COR-L47 (cell line): ENCODE measurements around the gene MNDA.
"Not testable (repeated sequence)": the region's sequence is repeated elsewhere in the genome, so short reads cannot be mapped to it uniquely, and the experiment has no call there.

Source experiments
- DNase-seq: peaks from one replicate; lab custom pipeline; 2025; lab: John Stamatoyannopoulos, UW

The MNDA gene

DNA sequence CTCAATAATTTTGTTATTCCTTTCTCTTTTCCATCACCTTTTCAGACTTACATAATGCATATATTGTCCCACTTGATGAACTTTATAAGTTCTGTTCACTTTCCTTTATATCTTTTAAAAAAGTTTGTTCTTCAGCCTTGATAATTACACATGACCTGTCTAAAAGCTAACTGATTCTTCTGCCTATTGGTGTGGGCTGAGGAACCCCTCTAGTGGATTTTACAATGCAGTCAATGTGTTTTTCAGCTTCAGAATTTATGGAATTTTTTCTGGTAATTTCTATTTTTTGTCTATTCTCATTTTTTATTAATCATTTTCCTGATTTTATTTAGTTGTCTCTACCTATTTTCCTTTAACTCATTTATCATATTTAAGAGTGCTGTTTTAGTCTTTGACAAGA is 7.5 kb downstream of the MNDA start:
- no peak for DNase-seq

DNA sequence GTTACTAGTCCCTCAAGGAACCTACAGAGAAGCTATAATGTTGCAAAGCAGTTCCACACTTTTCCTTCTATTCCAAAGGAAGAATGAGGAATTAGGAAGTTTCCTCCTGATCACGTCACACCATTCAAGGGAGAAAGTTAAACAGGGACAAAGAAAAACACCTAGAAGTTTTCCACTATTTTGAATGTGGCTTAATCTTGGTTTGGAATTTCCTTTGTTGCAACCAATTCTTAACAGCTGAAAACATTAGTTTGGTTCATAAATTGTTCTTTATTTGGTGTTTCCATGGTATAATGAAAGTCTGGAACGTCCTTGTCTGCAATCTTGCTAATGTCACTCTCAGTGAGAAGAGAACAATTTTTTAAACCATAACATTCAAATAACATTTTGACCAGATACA is 8.4 kb downstream of the MNDA start:
- DNase-seq, result no peak

DNA sequence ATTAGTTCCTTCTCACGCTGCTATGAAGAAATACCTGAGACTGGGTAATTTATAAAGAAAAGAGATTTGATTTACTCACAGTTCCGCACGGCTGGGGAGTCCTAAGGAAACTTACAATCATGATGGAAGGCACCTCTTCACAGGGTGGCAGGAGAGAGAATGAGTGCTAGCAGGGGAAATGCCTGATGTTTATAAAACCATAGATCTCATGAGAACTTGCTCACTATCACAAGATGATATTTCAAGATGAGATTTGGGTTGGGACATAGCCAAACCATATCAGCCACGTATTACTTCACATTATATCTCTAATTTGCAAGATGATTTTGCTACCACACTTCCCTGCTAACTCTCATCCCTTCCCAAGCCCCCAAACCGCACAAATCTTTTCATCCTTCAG is 9.1 kb downstream of the MNDA start:
- no peak for DNase-seq

DNA sequence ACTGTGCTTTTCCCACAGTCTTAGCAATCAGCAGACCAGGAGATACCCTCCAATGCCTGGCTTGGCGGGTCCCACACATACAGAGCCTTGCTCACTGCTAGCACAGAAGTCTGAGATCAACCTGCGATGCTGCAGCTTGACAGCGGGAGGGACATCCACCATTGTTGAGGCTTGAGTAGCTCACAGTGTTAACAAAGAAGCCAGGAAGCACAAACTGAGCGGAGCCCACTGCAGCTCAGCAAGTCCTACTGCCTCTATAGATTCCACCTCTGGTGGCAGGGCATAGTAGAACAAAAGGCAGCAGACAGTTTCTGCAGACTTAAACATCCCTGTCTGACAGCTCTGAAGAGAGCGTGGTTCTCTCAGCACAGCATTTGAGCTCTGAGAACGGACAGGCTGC is 33.4 kb downstream of the MNDA start:
- no peak for DNase-seq

DNA sequence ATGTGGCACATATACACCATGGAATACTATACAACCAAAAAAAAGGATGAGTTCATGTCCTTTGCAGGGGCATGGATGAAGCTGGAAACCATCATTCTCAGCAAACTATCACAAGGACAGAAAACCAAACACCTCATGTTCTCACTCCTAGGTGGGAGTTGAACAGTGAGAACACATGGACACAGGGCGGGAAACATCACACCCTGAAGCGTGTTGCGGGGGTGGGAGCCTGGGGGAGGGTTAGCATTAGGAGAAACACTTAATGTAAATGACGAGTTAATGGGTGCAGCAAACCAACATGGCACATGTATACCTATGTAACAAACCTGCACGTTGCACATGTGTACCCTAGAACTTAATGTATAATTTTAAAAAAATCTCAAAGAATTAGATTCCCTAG is 39.3 kb downstream of the MNDA start:
- not testable (repeated sequence) for DNase-seq

DNA sequence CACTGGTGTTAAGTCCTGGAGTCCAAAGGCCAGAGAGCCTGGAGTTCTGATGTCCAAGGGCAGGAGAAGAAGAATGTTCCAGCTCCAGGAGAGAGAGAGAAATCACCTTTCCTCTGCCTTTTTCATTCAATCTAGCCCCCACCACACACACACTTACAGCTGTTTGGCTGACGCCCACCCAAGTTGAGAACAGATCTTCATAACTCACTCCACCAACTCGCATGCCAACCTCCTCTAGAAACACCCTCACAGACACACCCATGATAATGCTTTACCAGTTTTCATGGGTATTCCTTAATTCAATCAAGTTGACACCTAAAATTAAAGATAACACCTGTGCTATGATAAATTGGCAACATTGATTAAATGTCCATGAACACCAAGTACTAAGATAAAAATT is 42.0 kb downstream of the MNDA start:
- no peak for DNase-seq

DNA sequence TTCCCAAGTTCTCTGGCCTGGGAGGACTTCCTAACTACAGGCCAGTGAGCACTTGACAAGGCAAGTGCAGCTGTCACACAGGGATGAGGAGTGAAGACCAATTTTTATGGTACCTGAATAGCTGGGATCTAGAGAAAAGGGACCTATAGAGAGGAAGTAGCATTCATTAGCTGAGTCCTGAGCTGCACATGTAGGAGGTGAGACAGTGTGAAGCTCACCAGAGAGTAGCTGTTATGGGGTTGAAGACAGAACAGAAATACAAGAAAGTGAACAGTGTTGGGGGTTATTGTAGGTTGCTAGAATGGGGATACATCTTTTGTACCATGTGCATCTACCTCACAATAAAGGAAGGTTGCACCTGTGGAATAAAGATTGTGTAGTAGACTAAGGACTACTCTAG is 62.5 kb downstream of the MNDA start:
- DNase-seq, result no peak

DNA sequence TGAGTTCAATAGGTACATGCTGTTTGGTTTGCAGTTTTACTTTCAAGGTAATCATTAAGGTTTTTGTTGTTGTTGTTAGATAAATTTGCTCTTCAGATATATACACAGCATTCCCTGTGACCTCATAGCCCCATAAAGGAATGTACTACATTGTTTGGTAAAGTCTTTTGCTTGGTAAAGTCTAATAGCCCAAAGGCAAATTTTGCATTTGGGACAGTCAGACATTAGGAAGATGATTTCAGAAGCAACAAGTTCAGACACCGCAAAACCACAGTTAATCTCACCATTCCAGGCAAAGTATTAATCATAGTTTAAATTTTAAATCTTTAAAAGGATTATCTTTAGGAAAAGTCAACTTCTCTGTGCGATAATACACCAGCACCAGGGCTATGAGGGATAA is 67.6 kb downstream of the MNDA start:
- DNase-seq, result no peak
